GM12875 (cell line): ENCODE results near the gene RAB42.
"Not testable (repeated sequence)": the region's sequence is repeated elsewhere in the genome, so short reads cannot be mapped to it uniquely, and the experiment has no call there.

ENCODE experiments used
- H3K4me3 ChIP-seq: one replicate; pipeline ENCODE4 v1.5.1; 2011; ENCODE audit warnings: low read depth, low read length, control low read depth
- CTCF ChIP-seq: IDR thresholded peaks from 2 replicates; pipeline ENCODE4 v1.5.1; 2011; ENCODE audit warnings: low read depth, mild to moderate bottlenecking, control low read depth, inconsistent platforms, low read length, moderate library complexity, borderline replicate concordance; ENCODE audit not compliant: insufficient read depth

Gene RAB42

GRCh38 chr1:28592321-28593071, 431 bp downstream of the RAB42 start:
- peak overlapping the region; percentile 47 for H3K4me3 ChIP-seq
- no peak for TF ChIP-seq CTCF

DNA sequence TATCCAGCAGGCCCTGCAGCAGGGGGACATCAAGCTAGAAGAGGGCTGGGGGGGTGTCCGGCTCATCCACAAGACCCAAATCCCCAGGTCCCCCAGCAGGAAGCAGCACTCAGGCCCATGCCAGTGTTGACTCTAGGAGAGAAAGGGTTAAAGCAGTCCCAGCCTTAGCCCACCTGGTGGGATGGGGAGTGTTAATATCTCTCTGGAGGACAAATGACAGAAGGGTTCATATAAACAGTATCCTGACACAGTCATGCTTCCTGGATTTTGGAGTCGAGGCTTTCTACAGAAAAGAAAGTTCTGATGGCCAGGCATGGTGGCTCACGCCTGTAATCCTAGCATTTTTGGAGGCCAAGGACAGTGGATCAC, 1.9 kb downstream of the RAB42 start:
- not testable (repeated sequence) for H3K4me3 ChIP-seq

GRCh38 chr1:28594686-28595411, 2.8 kb downstream of the RAB42 start:
- not testable (repeated sequence) for H3K4me3 ChIP-seq

GRCh38 chr1:28595412-28596191, 3.5 kb downstream of the RAB42 start:
- no peak for TF ChIP-seq CTCF
- no peak overlapping the region for H3K4me3 ChIP-seq

DNA sequence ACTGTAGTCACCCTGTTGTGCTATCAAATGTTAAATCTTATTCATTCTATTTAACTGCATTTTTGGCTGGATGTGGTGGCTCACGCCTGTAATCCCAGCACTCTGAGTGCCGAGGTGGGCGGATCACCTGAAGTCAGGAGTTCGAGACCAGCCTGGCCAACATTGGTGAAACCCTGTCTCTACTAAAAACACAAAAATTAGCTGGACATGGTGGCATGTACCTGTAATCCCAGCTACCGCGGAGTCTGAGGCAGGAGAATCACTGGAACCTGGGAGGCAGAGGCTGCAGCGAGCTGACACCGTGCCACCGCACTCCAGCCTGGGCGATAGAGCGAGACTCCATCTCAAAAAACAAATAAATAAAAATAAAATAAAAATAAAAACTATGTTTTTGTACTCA, 4.2 kb downstream of the RAB42 start:
- H3K4me3 ChIP-seq: not testable (repeated sequence)

- H3K4me3 ChIP-seq: no peak overlapping the region
- no peak for TF ChIP-seq CTCF
These were observed 9.6 kb downstream of the RAB42 start for GRCh38 chr1:28601696-28602095.

DNA sequence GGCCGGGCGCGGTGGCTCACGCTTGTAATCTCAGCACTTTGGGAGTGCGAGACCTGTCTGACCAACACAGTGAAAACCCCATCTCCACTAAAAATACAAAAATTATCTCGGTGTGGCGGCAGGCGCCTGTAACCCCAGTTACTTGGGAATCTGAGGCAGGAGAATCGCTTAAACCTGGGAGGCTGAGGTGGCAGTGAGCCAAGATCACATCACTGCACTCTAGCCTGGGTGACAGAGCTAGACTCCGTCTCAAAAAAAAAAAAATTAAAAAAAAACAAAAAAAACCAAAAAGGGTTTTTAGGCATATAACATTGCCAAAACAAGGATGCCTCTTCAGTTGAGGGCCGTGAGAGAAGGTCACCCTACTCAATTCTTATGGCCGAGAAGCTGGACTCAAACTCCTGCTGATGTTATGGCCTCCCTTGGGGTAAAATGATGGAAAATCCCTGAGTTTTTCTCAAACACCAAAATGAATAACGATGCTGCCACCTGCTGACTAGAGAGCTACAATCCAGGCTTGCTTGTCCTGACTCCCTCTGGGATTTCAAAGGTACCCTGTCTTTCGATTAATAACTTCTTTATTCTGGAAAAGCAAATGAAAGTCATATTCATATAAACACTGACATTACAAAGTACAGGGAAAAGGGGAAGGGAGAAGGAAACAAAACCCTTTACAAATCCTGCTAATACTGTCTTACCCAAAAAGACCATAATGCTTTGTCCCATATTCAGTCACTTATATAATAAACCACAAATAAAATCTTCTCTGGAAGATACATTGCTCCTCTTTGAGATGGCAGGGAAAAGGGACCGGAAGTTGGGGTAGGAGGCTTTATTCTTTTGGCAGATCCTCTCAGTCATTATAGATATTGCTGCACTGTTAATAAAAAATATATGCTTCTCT, 10.7 kb downstream of the RAB42 start:
- H3K4me3 ChIP-seq: no peak overlapping the region
- peak; percentile 51; the same call in 1 of the 2 replicates for TF ChIP-seq CTCF

DNA sequence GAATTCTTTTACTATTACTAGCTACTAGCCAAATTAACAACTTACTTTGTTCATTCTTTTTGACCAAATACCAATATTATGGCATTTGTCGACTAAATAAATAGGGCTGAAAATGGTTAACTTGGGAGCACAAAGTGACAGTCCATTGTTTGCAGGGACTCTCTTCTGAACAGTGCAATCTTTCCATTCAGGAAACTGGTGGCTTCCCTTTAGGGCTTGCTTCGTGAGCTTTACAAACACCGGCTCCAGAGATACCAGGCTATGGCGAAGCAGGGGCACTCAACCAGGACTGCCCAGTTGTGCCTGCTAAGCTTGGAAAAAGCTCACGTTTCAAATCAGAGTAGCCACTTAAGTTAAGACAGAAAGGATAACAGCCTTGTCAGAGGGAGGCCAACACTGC, 12.3 kb downstream of the RAB42 start:
- TF ChIP-seq CTCF: no peak
- no peak overlapping the region for H3K4me3 ChIP-seq
